NCI-H82 (cell line): Measurements from ENCODE around the gene RPS15.

Source experiments
- DNase-seq: peaks from one replicate; lab custom pipeline; 2025; lab: John Stamatoyannopoulos, UW

The RPS15 gene

GRCh38 chr19:1420590-1420989 is 17.6 kb upstream of the RPS15 start:
- DNase-seq: no peak

- DNase-seq: no peak
Observed at GRCh38 chr19:1421218-1421957, 16.8 kb upstream of the RPS15 start.

- no peak for DNase-seq
Observed at GRCh38 chr19:1421958-1422305, 16.3 kb upstream of the RPS15 start.

GRCh38 chr19:1422360-1422759 is 15.8 kb upstream of the RPS15 start:
- no peak for DNase-seq

GRCh38 chr19:1422943-1423342 is 15.3 kb upstream of the RPS15 start:
- no peak for DNase-seq

GRCh38 chr19:1423436-1424191 is 14.6 kb upstream of the RPS15 start:
- no peak for DNase-seq

- DNase-seq: no peak
Observed at GRCh38 chr19:1424192-1424955, 13.8 kb upstream of the RPS15 start.

- DNase-seq: no peak
Observed at GRCh38 chr19:1425102-1425837, 12.9 kb upstream of the RPS15 start.

GRCh38 chr19:1425902-1426301 is 12.3 kb upstream of the RPS15 start:
- no peak for DNase-seq

- no peak for DNase-seq
Observed at GRCh38 chr19:1426736-1427135, 11.5 kb upstream of the RPS15 start.

- no peak for DNase-seq
Observed at GRCh38 chr19:1427221-1427920, 10.8 kb upstream of the RPS15 start.

GRCh38 chr19:1428738-1429391 is 9.3 kb upstream of the RPS15 start:
- no peak for DNase-seq

GRCh38 chr19:1429750-1430149 is 8.4 kb upstream of the RPS15 start:
- DNase-seq: no peak

GRCh38 chr19:1430246-1430645 is 8.0 kb upstream of the RPS15 start:
- no peak for DNase-seq

GRCh38 chr19:1431759-1432506 is 6.3 kb upstream of the RPS15 start:
- DNase-seq: no peak

- no peak for DNase-seq
Observed at GRCh38 chr19:1432507-1432887, 5.7 kb upstream of the RPS15 start.

GRCh38 chr19:1433119-1434039 is 4.8 kb upstream of the RPS15 start:
- DNase-seq: no peak

GRCh38 chr19:1434040-1434366 is 4.2 kb upstream of the RPS15 start:
- no peak for DNase-seq

- DNase-seq: no peak
Observed at GRCh38 chr19:1434577-1435060, 3.6 kb upstream of the RPS15 start.
